Suprapubic skin (tissue), 4 donors: ENCODE measurements around the gene KLF13. TPM values are rescaled to one million over a fixed set of nuclear protein-coding genes. Genes with fewer than 3 reads are reported as not detected.

Experiments
- DNase-seq, 2 donors: peaks; one replicate each; pipeline ENCODE4 v3.0.0-alpha.2; 2019; ENCODE audit warnings: low spot score in 2 of 2
- H3K27ac ChIP-seq: fragments of 200-600 bp; sonication (generic); one replicate; pipeline ENCODE4 v1.5.1; 2019
- H3K27me3 ChIP-seq: fragments of 200-600 bp; sonication (generic); one replicate; pipeline ENCODE4 v1.5.1; 2019
- H3K36me3 ChIP-seq: fragments of 200-600 bp; sonication (generic); one replicate; pipeline ENCODE4 v1.5.1; 2019
- H3K4me1 ChIP-seq: fragments of 200-600 bp; sonication (generic); one replicate; pipeline ENCODE4 v1.5.1; 2019
- H3K4me3 ChIP-seq: fragments of 200-600 bp; sonication (generic); one replicate; pipeline ENCODE4 v1.5.1; 2019; ENCODE audit warnings: mild to moderate bottlenecking
- H3K9me3 ChIP-seq: fragments of 200-600 bp; sonication (generic); one replicate; pipeline ENCODE4 v1.5.1; 2019
- CTCF ChIP-seq, 2 donors: fragments of 200-600 bp in 1 of 2; fragments of 450-650 bp in 1 of 2; sonication (generic) in 1 of 2; IDR thresholded peaks; one replicate each; pipeline ENCODE4 v1.5.1; 2016 to 2019; ENCODE audit warnings: antibody characterized with exemption in 2 of 2, mild to moderate bottlenecking in 1 of 2, moderate library complexity in 1 of 2
- EP300 ChIP-seq: sonication (generic); formaldehyde crosslinking; IDR thresholded peaks from one replicate; pipeline ENCODE4 v1.6.1; 2017; ENCODE audit warnings: antibody characterized with exemption
- POLR2A ChIP-seq, 2 donors: fragments of 450-650 bp; IDR thresholded peaks; one replicate each; pipeline ENCODE4 v1.6.1; 2017; ENCODE audit warnings: antibody characterized with exemption in 2 of 2, mild to moderate bottlenecking in 2 of 2, moderate library complexity in 2 of 2
- POLR2AphosphoS5 ChIP-seq, 3 donors: sonication (generic); formaldehyde crosslinking; IDR thresholded peaks; one replicate each; pipeline ENCODE4 v1.6.1; 2017; ENCODE audit warnings: antibody characterized with exemption in 3 of 3
- WGBS: methylation state at CpG from one replicate; pipeline ENCODE4 v1.1.5; 2018; 5-methylcytosine and 5-hydroxymethylcytosine counted together
- total RNA-seq, 4 donors: library from RNA; depleted of rRNA; stranded (reverse); fragments of >200 nt; gene quantifications; one replicate each; pipeline ENCODE4 v1.1.0, GENCODE V29; 2016

The KLF13 gene
- total RNA-seq, 4 donors from 2014 or later: 141 to 162 (median 145) TPM

- no peaks in the 10 kb centered on the region for H3K36me3 ChIP-seq
- WGBS: 32% methylated on average over 3 of the region's 8 CpGs
- H3K4me1 ChIP-seq: peaks cover 57% of the 10 kb centered on the region
- DNase-seq: no peak
- no peaks in the 10 kb centered on the region for H3K27me3 ChIP-seq
- peak overlapping the region; percentile 92 for H3K27ac ChIP-seq
- H3K4me3 ChIP-seq: no peak overlapping the region
- H3K9me3 ChIP-seq: no peaks in the 10 kb centered on the region
- TF ChIP-seq CTCF (IDR thresholded peaks at IDR 0.05) (no peak), POLR2A (IDR thresholded peaks at IDR 0.05) (no peak), POLR2AphosphoS5 (IDR thresholded peaks at IDR 0.05) (no peak), EP300 (no peak)
Observed at GRCh38 chr15:31399544-31400171, 73.0 kb downstream of the KLF13 start.

GRCh38 chr15:31400222-31400927 is 73.7 kb downstream of the KLF13 start:
- H3K36me3 ChIP-seq: no peaks in the 10 kb centered on the region
- no peaks in the 10 kb centered on the region for H3K27me3 ChIP-seq
- no peak for DNase-seq
- H3K27ac ChIP-seq: peak overlapping the region; percentile 92
- peaks cover 57% of the 10 kb centered on the region for H3K4me1 ChIP-seq
- no peak overlapping the region for H3K4me3 ChIP-seq
- TF ChIP-seq EP300 (no peak), CTCF (IDR thresholded peaks at IDR 0.05) (no peak), POLR2A (IDR thresholded peaks at IDR 0.05) (no peak)
- whole genome bisulfite sequencing: 75% methylated on average over 13 of the region's 13 CpGs
- no peaks in the 10 kb centered on the region for H3K9me3 ChIP-seq

DNA sequence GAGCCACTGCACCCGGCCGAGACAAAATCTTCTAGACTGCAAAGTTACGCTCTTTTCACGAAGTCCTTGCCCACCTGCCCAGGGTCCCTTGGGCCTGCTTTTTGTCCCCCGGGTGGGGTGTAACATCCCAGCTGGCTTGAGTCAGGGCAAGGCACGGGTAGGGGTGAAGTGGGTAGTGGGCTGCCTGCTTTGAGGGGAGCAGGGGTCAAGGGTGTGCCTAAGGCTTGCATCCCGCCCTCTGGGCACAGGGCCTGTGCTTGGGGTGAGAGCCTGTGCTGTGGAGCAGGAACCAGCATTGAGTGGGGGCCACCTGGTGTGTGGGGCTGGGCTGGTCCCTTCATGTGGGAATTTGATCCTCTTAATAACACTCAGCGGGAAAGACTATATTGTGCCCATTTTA is 74.6 kb downstream of the KLF13 start:
- peaks cover 57% of the 10 kb centered on the region for H3K4me1 ChIP-seq
- no peak for TF ChIP-seq POLR2AphosphoS5 (IDR thresholded peaks at IDR 0.05)
- H3K27ac ChIP-seq: no peak overlapping the region
- no peaks in the 10 kb centered on the region for H3K9me3 ChIP-seq
- H3K36me3 ChIP-seq: no peaks in the 10 kb centered on the region
- H3K4me3 ChIP-seq: no peak overlapping the region
- WGBS: 75% methylated on average over 4 of the region's 8 CpGs
- no peaks in the 10 kb centered on the region for H3K27me3 ChIP-seq
- no peak for DNase-seq

DNA sequence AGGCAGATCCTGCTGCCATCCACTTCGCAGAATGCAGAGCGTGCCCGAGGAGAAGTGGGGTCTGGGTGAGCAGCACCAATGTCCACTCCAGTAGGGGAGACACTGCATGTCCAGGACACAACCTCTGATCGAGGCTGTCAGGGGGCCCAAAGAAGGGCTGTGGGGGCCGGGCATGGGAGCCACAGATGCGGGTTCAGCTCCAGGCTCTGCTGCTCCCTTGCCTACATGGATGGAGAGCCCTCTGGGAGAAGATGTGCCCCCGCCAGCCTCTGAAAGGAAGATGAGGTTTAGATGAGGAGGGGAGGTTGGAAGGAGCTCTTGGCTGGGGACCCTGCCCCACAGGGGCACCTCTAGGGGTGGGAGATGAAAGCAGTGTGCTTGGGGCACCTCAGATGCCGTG is 75.4 kb downstream of the KLF13 start:
- Histone ChIP-seq H3K27ac (peak overlapping the region; percentile 68), H3K36me3 (no peaks in the 10 kb centered on the region), H3K9me3 (no peaks in the 10 kb centered on the region), H3K4me3 (no peak overlapping the region), H3K27me3 (no peaks in the 10 kb centered on the region), H3K4me1 (peaks cover 51% of the 10 kb centered on the region)
- TF ChIP-seq EP300 (no peak), POLR2A (IDR thresholded peaks at IDR 0.05) (no peak), POLR2AphosphoS5 (IDR thresholded peaks at IDR 0.05) (no peak), CTCF (IDR thresholded peaks at IDR 0.05) (no peak)
- DNase-seq: no peak
- 93% methylated on average over 8 of the region's 8 CpGs for WGBS

- H3K4me3 ChIP-seq: no peak overlapping the region
- H3K9me3 ChIP-seq: no peaks in the 10 kb centered on the region
- peak in 1 of 2 donors; percentile 84 for DNase-seq
- peaks cover 45% of the 10 kb centered on the region for H3K4me1 ChIP-seq
- TF ChIP-seq POLR2A (IDR thresholded peaks at IDR 0.05): no peak
- TF ChIP-seq POLR2AphosphoS5 (IDR thresholded peaks at IDR 0.05): no peak
- TF ChIP-seq CTCF (IDR thresholded peaks at IDR 0.05): no peak
- no peaks in the 10 kb centered on the region for H3K36me3 ChIP-seq
- H3K27ac ChIP-seq: peak overlapping the region; percentile 68
- 40% methylated on average over 11 of the region's 13 CpGs for WGBS
- no peaks in the 10 kb centered on the region for H3K27me3 ChIP-seq
Observed at GRCh38 chr15:31402511-31403056, 75.9 kb downstream of the KLF13 start.
